ENCODE data around the gene GJA8.

The GJA8 gene

GRCh38 chr1:147890177-147890790 is 12.3 kb upstream of the GJA8 start:
- no peak overlapping the region for H3K4me3 ChIP-seq
- no peak overlapping the region for H3K27ac ChIP-seq
- DNase-seq (ENCODE audit: low spot score): peak; percentile 77
- TF ChIP-seq, protein P1, sequence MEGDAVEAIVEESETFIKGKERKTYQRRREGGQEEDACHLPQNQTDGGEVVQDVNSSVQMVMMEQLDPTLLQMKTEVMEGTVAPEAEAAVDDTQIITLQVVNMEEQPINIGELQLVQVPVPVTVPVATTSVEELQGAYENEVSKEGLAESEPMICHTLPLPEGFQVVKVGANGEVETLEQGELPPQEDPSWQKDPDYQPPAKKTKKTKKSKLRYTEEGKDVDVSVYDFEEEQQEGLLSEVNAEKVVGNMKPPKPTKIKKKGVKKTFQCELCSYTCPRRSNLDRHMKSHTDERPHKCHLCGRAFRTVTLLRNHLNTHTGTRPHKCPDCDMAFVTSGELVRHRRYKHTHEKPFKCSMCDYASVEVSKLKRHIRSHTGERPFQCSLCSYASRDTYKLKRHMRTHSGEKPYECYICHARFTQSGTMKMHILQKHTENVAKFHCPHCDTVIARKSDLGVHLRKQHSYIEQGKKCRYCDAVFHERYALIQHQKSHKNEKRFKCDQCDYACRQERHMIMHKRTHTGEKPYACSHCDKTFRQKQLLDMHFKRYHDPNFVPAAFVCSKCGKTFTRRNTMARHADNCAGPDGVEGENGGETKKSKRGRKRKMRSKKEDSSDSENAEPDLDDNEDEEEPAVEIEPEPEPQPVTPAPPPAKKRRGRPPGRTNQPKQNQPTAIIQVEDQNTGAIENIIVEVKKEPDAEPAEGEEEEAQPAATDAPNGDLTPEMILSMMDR (IDR thresholded peaks at IDR 0.05): peak; percentile 38

GRCh38 chr1:147891088-147891487 is 11.5 kb upstream of the GJA8 start:
- H3K27ac ChIP-seq: no peak overlapping the region
- DNase-seq (ENCODE audit: low spot score): no peak
- no peak overlapping the region for H3K4me3 ChIP-seq
- TF ChIP-seq, protein P1 (IDR thresholded peaks at IDR 0.05): no peak

- TF ChIP-seq, protein P1 (IDR thresholded peaks at IDR 0.05): no peak
- Histone ChIP-seq H3K4me3 (no peak overlapping the region), H3K27ac (no peak overlapping the region)
- DNase-seq (ENCODE audit: low spot score): no peak
These were observed 10.4 kb upstream of the GJA8 start for GRCh38 chr1:147892216-147892615.

- Histone ChIP-seq H3K4me3 (no peak overlapping the region), H3K27ac (no peak overlapping the region)
- TF ChIP-seq, protein P1 (IDR thresholded peaks at IDR 0.05): peak; percentile 93
- DNase-seq (ENCODE audit: low spot score): no peak
These were observed 9.8 kb upstream of the GJA8 start for GRCh38 chr1:147892731-147893214.

DNA sequence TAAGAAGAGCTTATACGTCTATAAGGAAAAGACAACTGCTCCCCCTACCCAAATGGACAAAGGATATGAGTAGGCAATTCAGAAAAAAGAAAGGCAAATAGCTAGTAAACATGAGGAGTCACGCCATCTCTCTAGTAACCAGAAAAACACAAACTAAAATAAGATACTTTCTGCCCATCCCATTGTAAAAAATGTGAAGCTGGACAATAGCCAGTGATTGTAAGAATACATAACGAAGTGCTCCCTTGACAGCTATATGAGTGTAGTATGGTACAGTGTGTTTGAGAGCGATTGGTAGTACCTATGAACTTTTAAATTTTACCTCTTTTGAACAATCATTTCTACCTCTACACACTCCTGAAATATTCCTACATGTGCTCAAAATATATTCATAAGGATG is 7.5 kb upstream of the GJA8 start:
- H3K27ac ChIP-seq: no peak overlapping the region
- no peak overlapping the region for H3K4me3 ChIP-seq
- TF ChIP-seq, protein P1 (IDR thresholded peaks at IDR 0.05): no peak
- DNase-seq (ENCODE audit: low spot score): no peak

DNA sequence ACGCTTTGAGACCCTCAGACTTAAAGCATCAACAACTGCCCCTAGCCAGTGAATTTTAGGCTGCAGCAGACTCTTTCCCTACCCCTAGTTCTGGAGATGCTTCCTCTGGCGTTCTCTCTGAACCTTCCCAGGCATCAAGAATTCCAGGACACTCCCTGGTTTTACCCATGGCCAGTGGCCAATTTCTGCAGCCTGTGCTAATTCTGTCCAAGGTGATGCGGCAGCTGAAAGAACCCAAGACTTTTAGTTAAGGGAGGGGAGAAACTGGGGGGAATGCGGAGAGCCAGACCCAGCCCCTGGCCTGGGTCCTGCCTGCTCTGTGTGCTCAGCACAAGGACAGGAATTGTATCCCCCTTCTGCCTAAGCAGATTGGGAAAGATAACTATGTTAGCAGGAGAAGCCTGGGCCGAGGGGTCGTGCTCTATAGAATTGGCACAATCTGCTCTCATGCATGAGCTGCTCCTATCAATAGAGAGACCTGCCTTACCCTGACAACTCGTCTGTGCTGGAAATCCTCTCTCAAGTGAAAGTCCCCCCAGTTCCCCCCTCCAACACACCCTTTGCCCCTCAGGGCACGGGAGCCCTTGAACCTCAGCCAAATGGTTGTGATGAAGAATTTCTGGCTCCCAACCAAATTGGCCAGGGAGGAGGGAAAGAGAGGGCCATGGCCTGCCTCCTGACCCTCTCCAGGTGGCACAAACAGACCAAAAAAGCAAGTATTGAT is 5.4 kb upstream of the GJA8 start:
- Histone ChIP-seq H3K27ac (no peak overlapping the region), H3K4me3 (no peak overlapping the region)
- TF ChIP-seq, protein P1 (IDR thresholded peaks at IDR 0.05): no peak
- DNase-seq (ENCODE audit: low spot score): no peak

GRCh38 chr1:147897789-147898188 is 4.8 kb upstream of the GJA8 start:
- Histone ChIP-seq H3K27ac (no peak overlapping the region), H3K4me3 (no peak overlapping the region)
- TF ChIP-seq, protein P1 (IDR thresholded peaks at IDR 0.05): no peak
- DNase-seq (ENCODE audit: low spot score): no peak
